Right ventricle myocardium inferior (tissue), 1 donor: ENCODE data around the gene RGL2. TPM values are rescaled to one million over a fixed set of nuclear protein-coding genes. Genes with fewer than 3 reads are reported as not detected.
"Not testable (repeated sequence)": the region's sequence is repeated elsewhere in the genome, so short reads cannot be mapped to it uniquely, and the experiment has no call there.

Source experiments
- ATAC-seq: fragments of 200-7000 bp; cut with Tn5 transposase; one replicate; pipeline ENCODE4 v1.9.1; 2020; ENCODE audit warnings: mild to moderate bottlenecking, moderate library complexity
- DNase-seq: peaks from one replicate; pipeline ENCODE4 v3.0.0; 2021; ENCODE audit errors: missing footprints
- intact Hi-C: fragments of 100-400 bp; cut with DNase I; formaldehyde crosslinking; loops from one replicate; pipeline ENCODE4 v1.11.0; 2022
- total RNA-seq: library from RNA; stranded (reverse); fragmentation: NEBNext Ultra II Directional; extraction: Animal tissue kit (Norgen Biotek cat#: 25700); gene quantifications from one replicate; pipeline ENCODE4 v1.2.1, GENCODE V29; 2021
- donor health status: DM: no; HTN: yes; CAD: no; lungs with severe emphysema.

RGL2 gene
- total RNA-seq, 1 donor from 2014 or later, result 64.5 TPM

GRCh38 chr6:33279971-33280511, 18.7 kb downstream of the RGL2 start:
- DNase-seq, result no peak
- no peak for ATAC-seq
- intact Hi-C loops, result loop anchor here (10.0 kb wide), 1 partner anchor 135 kb away; the partner anchor contains the start of genes CUTA and PHF1

DNA sequence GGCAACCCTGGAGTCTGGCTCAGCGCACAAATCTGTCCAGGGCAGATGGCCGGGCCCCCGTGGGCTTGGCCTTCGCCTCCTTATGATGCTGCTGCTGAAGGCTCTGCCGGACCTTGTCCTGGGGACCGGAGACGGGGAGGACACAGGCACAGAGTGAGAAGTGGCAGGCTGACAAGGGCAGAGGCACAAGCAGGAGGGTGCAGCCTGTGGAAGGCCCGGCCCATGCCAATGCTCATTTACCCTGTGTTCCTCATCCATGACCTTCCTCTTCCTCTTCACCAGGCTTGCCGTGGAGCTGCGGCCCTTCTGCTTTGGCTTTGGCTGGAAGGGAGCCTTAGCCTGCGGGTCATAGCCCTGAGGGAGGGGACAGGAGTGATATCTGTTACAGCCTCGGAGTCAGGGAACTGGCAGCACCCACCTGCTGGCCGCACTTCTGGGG, 19.5 kb downstream of the RGL2 start:
- ATAC-seq, result no peak
- DNase-seq, result no peak
- intact Hi-C loops, result no loop called here

- no peak for ATAC-seq
- intact Hi-C loops, result no loop called here
- DNase-seq, result no peak
Observed at GRCh38 chr6:33278810-33279209, 19.9 kb downstream of the RGL2 start.

DNA sequence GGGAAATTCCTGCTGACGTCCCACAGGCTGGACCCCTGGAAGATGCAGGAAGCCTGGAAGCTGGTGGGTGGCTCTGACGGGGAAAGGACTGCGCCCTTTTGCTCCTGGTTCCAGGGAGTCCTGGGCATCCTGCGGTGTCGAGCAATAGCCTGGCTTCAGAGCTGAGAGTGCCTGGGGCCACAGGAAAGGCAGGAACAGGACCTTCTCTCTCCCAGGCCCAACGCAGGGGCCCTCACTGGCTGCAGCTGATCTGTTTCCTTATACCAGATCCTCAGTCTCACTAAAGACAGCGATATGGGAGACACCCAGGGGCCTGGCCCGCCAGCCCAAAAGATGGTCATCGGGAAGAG, 20.4 kb downstream of the RGL2 start:
- ATAC-seq, result no peak
- intact Hi-C loops, result no loop called here
- no peak for DNase-seq

GRCh38 chr6:33277663-33278391, 20.9 kb downstream of the RGL2 start:
- intact Hi-C loops, result no loop called here
- peak; percentile 56 for DNase-seq
- no peak for ATAC-seq

GRCh38 chr6:33276864-33277662, 21.7 kb downstream of the RGL2 start, which contains the start of gene B3GALT4:
Gene B3GALT4, plus strand, starts transcription at chr6:33277123. Its CDS starts 297 bp downstream, at chr6:33277420.
- ATAC-seq, result peak; percentile 69
- intact Hi-C loops, result no loop called here

GRCh38 chr6:33276581-33276863, 22.2 kb downstream of the RGL2 start:
- intact Hi-C loops, result no loop called here
- no peak for ATAC-seq

More at GRCh38 chr6:33276864-33277662, 21.7 kb downstream of the RGL2 start, which contains the start of gene B3GALT4:
- DNase-seq, result peak; percentile 91

GRCh38 chr6:33275795-33276580, 22.8 kb downstream of the RGL2 start:
- DNase-seq, intact Hi-C loops, ATAC-seq: not testable (repeated sequence)

More at GRCh38 chr6:33276581-33276863, 22.2 kb downstream of the RGL2 start:
- DNase-seq, result peak; percentile 18

DNA sequence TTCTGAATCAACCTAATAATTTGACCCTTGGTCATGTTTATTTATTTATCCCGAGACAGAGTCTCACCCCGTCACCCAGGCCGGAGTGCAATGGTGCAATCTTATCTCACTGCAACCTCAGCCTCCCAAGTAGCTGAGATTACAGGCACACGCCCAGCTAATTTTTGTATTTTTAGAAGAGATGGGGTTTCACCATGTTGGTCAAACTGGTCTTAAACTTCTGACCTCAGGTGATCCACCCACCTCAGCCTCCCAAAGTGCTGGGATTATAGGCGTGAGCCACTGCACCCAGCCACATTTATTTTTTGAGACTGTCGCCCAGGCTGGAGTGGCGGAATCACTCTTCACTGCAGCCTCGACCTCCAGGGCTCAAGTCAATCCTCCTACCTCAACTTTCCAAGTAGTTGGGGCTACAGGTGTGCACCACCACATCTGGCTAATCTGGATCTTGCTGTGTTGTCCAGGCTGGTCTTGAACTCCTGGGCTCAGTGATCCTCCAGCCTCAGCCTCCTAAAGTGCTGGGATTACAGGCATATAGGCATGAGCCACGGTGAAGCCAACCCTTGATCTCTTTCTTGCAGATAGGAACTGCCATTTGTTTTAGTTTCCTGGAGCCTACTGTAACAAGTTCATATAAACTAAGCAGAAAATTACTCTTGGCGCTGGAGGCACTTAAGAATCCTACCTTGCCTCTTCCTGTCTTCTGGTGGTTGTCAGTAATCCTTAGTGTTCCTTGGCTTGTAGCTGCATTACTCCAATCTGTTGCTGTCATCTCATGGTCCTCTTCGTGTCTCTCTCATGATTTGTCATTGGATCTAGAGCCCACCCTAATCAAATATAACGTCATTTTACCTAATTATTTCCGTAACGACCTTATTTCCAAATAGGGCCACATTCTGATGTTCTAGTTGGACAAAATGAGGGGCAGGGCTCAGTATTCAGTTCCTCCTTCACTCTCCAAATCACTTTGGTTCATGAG, 24.5 kb downstream of the RGL2 start:
- DNase-seq (no peak), ATAC-seq (no peak)
- intact Hi-C loops, result loop anchor here (2.0 kb wide), 1 partner anchor 43 kb away; the partner anchor contains the start of gene ZBTB22

DNA sequence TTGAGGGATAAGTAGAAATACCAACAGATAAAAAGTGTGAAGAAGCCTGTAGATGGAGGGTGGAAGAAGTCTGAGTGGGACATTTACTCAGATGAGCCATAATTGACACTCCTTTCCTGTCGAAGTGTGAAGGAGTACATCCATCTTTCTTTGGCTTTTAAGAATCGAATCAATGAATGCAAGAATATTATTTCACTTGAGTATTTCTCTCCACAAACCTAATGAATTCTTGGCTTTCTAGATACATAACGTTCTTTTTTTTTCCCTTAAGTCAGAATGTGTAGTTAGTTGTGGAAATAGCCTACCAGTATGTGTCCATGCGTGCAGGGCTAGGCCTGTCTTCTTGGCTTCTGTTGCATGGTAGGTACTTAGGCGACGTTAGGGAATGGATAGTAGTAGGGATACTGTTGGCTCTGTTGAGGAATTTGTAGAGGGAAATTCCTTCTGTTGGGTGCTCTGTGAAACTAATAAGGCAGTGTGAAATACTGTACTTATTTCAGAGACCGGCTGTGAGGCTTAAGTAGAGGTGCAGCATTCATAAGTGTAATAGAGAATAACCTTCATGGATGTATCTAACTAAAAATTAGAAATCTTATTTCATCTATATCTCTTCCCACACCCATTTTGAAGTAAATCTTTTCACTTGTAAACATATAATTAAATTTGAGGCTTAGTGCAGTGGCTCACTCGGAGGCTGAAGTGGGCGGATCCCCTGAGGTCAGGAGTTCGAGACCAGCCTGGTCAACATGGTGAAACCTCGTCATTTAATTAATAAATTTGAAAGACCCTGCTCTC, 25.4 kb downstream of the RGL2 start:
- intact Hi-C loops, result loop anchor here (2.0 kb wide), 1 partner anchor 43 kb away; the partner anchor contains the start of gene ZBTB22
- ATAC-seq (no peak), DNase-seq (no peak)

GRCh38 chr6:33272275-33273128, 26.2 kb downstream of the RGL2 start:
- no peak for DNase-seq
- ATAC-seq, result peak; percentile 6
- intact Hi-C loops, result loop anchor here (2.0 kb wide), 1 partner anchor 44 kb away; the partner anchor contains the start of gene ZBTB22

GRCh38 chr6:33271468-33272274, 27.1 kb downstream of the RGL2 start, which contains the start of the genes RPS18 and VPS52:
Gene RPS18, plus strand, starts transcription at chr6:33272075. Its CDS starts 45 bp downstream, at chr6:33272120.
Gene VPS52, minus strand, starts transcription at chr6:33271876. Its CDS starts 201 bp downstream, at chr6:33271675.
- intact Hi-C loops, result loop anchor here (2.0 kb wide), 1 partner anchor 45 kb away; the partner anchor contains the start of gene ZBTB22
- ATAC-seq, result peak; percentile 96
- DNase-seq, result peak; percentile 95

DNA sequence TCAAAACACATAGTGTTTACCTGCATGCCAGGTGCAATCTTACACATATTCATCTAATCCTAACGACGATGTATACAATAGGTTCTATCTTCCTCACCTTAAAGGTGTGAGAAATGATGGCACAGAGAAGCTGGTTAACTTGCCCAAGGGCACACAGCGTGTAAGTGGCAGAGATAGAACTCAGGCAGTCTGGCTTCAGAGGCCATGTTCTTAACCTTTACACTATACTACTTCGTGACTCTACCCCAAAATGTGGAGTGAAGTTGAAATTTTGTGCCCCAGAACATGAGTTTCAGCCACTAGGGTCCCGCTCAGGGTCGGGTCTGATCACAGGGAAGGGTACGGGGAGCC, 27.6 kb downstream of the RGL2 start:
- DNase-seq (no peak), ATAC-seq (no peak)
- intact Hi-C loops, result no loop called here

DNA sequence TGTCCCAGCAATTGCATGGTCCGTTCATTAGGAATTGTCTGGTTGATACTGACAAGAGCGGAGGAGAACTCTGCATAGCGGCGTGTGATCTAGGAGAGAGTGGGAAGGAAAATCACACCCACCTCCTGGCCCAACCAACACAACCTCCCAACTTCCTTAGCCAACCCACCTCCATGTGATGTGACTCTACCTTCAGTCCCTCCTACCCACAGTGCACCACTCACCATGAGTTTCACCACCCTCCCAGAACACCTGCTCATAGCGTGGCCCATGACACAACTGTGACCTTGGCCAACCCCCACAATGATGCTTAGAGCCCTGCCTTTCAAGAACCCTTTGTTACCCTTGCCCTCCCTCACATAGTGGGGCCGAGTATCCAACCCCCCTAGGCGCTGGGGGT, 34.7 kb downstream of the RGL2 start:
- peak; percentile 32 for ATAC-seq
- intact Hi-C loops, result no loop called here
- DNase-seq, result no peak

DNA sequence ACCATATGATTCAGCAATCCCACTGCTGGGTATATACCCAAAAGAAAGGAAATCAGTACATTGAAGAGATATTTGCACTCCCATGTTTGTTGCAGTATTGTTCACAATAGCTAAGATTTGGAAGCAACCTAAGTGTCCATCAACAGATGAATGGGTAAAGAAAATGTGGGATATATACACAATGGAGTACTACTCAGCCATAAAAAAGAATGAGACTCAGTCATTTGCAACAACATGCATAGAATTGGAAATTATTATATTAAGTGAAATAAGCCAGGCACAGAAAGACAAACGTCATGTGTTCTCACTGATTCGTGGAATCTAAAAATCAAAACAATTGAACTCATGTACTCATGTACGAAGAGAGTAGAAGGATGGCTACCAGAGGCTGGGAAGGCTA, 36.3 kb downstream of the RGL2 start:
- ATAC-seq, intact Hi-C loops, DNase-seq: not testable (repeated sequence)
